ENCODE results near the gene TCN2.
A peak's percentile ranks its signal among the peaks of the same experiment; 100 is the strongest.
"Not testable (repeated sequence)": the region's sequence is repeated elsewhere in the genome, so short reads cannot be mapped to it uniquely, and the experiment has no call there.

Gene TCN2

GRCh38 chr22:30612789-30613188 lies 5.8 kb downstream of the TCN2 start:
- no peak for DNase-seq

GRCh38 chr22:30614268-30614667 lies 7.3 kb downstream of the TCN2 start:
- no peak for DNase-seq

GRCh38 chr22:30614879-30615278 lies 7.9 kb downstream of the TCN2 start:
- no peak for DNase-seq

GRCh38 chr22:30615543-30615954 lies 8.6 kb downstream of the TCN2 start:
- no peak for DNase-seq

GRCh38 chr22:30617819-30618218 lies 10.8 kb downstream of the TCN2 start:
- DNase-seq, result no peak

GRCh38 chr22:30619909-30620308 lies 12.9 kb downstream of the TCN2 start:
- DNase-seq, result not testable (repeated sequence)

GRCh38 chr22:30626413-30626812 lies 19.4 kb downstream of the TCN2 start:
- no peak for DNase-seq

- DNase-seq, result no peak
Measured at GRCh38 chr22:30627471-30627870, 20.5 kb downstream of the TCN2 start.

- DNase-seq, result no peak
Measured at GRCh38 chr22:30628491-30628890, 21.5 kb downstream of the TCN2 start.

- DNase-seq, result not testable (repeated sequence)
Measured at GRCh38 chr22:30631469-30631868, 24.5 kb downstream of the TCN2 start.

- DNase-seq, result peak; percentile 84
Measured at GRCh38 chr22:30634471-30635233, 27.7 kb downstream of the TCN2 start.

- DNase-seq, result peak; percentile 90
Measured at GRCh38 chr22:30635273-30636225, 28.6 kb downstream of the TCN2 start, which contains the start of gene SLC35E4. SLC35E4 (plus strand) TSS chr22:30635781; CDS start chr22:30636451, 670 bp downstream.

GRCh38 chr22:30636226-30637077 lies 29.5 kb downstream of the TCN2 start:
- no peak for DNase-seq

GRCh38 chr22:30637701-30638114 lies 30.7 kb downstream of the TCN2 start:
- no peak for DNase-seq

- DNase-seq, result no peak
Measured at GRCh38 chr22:30640361-30640760, 33.4 kb downstream of the TCN2 start.

GRCh38 chr22:30640839-30641430 lies 34.0 kb downstream of the TCN2 start:
- DNase-seq, result no peak

- DNase-seq, result no peak
Measured at GRCh38 chr22:30643055-30643875, 36.3 kb downstream of the TCN2 start.

- no peak for DNase-seq
Measured at GRCh38 chr22:30646518-30647160, 39.7 kb downstream of the TCN2 start.

- DNase-seq, result no peak
Measured at GRCh38 chr22:30647536-30647935, 40.6 kb downstream of the TCN2 start.

GRCh38 chr22:30648825-30649224 lies 41.9 kb downstream of the TCN2 start:
- DNase-seq, result no peak

Data from stimulated activated naive CD4-positive, alpha-beta T cell treated with Interleukin-2 at 50 U/mL for 16 hours (primary cell).